NCI-H2196 (cell line): ENCODE measurements around the gene ANO2.
"Not testable (repeated sequence)": the region's sequence is repeated elsewhere in the genome, so short reads cannot be mapped to it uniquely, and the experiment has no call there.

ENCODE experiments used
- DNase-seq: peaks from one replicate; lab custom pipeline; 2025; ENCODE audit not compliant: unreplicated experiment; lab: John Stamatoyannopoulos, UW

Gene ANO2

DNA sequence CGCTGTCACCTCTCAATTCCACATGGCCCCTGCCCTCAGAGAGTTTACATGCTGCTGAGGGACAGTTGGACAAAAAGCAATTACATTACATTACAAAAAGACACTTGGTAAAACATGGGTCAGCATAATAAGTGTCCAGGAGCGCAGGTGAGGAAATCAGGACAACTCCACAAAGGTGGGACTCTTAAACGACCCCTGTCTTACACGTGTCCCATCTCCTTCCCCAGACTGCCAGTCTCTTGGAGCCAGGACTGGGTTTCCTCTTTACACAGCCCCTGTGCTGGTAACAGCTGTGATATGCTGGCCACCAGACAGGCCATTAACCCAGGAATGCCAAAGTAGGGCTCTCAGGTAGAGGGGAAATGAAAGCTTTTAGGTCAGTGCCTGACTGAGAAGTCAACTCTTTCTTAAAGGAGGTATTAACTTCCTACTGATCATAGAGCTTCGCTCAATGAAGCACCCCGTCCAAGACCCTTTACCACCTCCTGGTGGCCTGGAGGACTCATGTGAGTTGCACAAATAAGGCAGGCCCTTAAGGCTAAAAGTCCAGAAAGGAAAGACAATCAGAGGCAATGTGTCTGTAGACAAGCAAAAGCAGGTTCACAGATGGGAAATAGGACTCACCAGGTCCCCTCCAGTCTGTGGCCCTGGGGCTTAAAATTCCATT, 55.5 kb downstream of the ANO2 start:
- no peak for DNase-seq

DNA sequence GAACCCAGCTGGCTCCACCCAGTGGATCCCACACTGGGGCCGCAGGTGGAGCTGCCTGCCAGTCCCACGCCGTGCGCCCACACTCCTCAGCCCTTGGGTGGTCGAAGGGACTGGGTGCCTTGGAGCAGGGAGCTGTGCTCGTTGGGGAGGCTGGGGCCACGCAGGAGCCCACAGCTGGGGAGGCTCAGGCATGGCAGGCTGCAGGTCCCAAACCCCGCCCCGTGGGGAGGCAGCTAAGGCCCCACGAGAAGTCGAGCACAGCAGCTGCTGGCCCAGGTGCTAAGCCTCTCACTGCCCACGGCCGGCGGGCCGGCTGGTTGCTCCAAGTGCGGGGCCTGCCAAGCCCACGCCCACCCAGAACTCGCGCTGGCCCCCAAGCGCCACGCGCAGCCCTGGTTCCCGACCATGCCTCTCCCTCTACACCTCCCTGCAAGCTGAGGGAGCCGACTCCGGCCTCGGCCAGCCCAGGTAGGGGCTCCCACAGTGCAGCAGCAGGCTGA, 56.2 kb downstream of the ANO2 start:
- no peak for DNase-seq

- not testable (repeated sequence) for DNase-seq
Measured at GRCh38 chr12:5887819-5888218, 57.2 kb downstream of the ANO2 start.

- no peak for DNase-seq
Measured at GRCh38 chr12:5884866-5885265, 60.2 kb downstream of the ANO2 start.

GRCh38 chr12:5884285-5884684, 60.8 kb downstream of the ANO2 start:
- DNase-seq: no peak

GRCh38 chr12:5882511-5883190, 62.4 kb downstream of the ANO2 start:
- DNase-seq: no peak

- DNase-seq: no peak
Measured at GRCh38 chr12:5881666-5882065, 63.4 kb downstream of the ANO2 start.

DNA sequence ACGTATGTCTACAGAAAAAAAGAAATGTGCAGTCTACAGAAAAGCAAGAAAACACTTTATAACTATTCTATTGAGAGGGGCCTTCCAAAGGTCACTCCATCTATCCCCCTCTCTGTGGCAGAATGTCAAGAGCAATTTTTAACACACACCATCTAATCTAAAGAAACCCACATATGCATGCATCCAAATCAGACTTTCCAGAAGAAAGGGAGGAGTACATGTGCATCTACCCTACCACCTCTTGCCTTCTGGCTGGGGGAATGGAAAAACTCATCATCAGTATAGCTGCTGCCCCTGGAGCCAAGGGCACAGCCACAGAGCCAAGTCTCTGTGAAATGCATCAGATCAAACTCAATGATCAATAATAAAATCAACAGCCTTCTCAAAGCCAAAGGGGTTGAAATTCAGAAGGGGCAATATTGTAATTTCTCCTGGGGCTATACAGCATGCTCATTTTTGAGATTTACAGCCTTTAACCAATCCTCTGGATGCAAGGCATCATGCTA, 63.9 kb downstream of the ANO2 start:
- DNase-seq: no peak

- DNase-seq: no peak
Measured at GRCh38 chr12:5875851-5876250, 69.2 kb downstream of the ANO2 start.

GRCh38 chr12:5874514-5874913, 70.5 kb downstream of the ANO2 start:
- DNase-seq: no peak

- DNase-seq: no peak
Measured at GRCh38 chr12:5873281-5873919, 71.7 kb downstream of the ANO2 start.

DNA sequence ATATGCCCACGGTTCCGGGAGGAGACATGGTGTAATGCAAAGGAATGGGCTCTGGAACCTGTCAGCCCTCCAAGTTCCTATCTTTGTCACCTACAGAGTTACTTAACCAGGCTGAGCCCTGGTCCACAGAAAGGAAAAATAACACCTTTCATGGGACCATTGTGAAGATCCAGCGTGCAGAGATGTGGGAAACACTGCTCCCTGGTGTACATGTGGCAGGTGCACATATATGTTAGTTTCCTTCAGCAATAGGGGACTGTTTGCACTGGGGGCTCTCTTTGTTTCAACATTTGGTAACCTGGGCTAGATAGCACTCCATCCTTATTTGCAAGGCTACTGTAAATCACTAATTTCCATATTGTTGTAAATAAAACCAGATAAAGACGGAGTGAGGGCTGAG, 72.3 kb downstream of the ANO2 start:
- no peak for DNase-seq

- no peak for DNase-seq
Measured at GRCh38 chr12:5871741-5872140, 73.3 kb downstream of the ANO2 start.

- DNase-seq: no peak
Measured at GRCh38 chr12:5870183-5870582, 74.9 kb downstream of the ANO2 start.

DNA sequence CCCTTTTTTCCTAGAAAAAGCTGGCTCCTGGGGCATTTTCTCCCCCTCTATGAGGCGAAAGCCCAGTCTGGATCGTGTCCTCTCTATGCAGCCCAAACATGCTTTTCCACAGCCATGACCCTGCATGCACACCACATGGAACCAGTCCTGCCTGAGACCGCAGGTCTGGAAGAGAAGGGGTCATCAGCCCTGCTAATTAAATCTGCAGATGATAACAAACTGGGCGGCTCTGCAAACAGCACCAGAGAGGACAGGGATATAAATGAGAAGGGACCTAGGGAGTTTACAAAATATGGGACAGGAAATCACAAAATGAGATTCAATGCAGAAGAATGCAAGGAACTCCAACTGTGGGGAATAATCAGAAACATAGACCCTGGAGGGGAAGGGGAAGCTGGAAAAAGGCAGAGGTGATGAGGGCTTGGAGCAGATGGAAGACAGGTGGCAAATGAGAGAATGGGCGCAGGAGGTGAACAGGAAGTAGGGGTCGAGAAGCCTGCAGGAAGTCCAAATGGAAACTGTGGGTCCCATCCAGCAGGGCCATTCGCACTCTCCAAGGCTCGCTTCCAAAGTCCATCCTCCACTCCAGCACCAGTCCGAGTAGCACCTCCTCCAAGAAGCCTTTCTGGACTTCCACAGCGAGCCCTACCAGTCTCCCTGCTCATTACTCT, 76.3 kb downstream of the ANO2 start:
- DNase-seq: no peak

DNA sequence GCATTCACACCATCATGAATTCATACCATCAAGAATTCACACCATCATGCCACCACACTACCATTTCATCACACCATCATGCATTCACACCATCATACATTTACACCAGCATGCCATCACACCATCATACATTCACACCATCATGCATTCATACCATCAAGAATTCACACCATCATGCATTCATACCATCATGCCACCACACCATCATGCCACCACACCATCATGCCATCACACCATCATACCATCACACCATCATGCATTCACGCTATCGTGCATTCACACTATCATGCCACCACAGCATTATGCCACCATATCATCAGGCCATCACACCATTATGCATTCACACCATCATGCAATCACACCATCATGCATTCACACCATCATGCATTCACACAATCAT, 79.7 kb downstream of the ANO2 start:
- DNase-seq: no peak

DNA sequence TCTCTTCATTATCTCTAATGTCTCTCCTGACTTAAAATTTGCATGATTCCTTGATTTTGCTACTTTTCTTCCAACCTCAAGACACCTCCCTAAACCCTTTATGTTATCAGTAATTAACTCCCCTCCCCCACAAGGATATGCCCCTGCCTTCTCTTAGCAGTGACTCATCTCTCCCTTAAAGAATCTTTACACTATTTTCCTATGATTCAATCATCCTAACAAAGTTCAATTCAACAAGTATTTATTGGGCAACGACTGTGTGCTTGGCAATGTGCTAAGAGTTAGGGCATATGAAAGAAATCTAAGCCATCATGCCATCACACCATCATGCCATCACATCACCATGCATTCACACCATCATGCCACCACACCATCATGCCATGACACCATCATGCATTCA, 80.1 kb downstream of the ANO2 start:
- no peak for DNase-seq

GRCh38 chr12:5864301-5864700, 80.8 kb downstream of the ANO2 start:
- DNase-seq: no peak

DNA sequence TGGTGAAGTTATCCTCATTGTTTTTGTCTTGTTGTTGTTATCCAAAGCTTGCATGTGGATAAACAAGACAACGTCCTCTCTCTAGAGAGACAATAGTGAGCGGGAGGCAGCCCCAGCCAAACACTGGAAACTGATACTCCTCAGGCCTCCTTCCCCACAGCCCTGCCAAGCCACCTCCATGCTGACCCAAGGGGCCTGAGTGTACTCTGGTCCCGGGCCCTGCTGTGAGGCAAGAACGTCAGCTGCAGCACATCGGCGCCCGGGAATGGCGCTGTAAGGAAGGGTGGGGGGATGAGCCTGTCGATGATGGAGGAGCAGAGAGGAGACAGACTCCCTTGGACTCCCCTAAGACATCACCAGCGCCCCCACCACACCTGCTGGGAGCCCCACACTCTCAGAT, 83.6 kb downstream of the ANO2 start:
- DNase-seq: no peak

DNA sequence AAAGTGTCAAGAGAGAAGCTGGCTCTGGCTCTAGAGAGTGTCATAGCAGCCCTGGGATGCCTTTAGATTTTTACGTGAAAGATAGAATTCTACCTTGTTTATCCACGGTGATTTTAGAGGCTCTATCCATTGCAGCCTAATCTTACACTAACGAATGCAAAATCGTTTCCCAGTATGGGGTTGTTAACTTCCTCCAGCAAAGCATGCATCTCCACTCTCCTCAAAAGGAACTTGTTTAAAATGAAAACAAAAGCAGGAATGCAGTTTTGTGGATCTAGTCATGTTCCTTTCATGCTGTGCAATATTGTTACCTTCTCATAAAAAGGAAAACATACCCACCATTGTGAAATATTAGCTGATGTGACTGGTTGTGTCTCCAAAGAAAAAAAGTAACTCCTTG, 88.4 kb downstream of the ANO2 start:
- DNase-seq: no peak

DNA sequence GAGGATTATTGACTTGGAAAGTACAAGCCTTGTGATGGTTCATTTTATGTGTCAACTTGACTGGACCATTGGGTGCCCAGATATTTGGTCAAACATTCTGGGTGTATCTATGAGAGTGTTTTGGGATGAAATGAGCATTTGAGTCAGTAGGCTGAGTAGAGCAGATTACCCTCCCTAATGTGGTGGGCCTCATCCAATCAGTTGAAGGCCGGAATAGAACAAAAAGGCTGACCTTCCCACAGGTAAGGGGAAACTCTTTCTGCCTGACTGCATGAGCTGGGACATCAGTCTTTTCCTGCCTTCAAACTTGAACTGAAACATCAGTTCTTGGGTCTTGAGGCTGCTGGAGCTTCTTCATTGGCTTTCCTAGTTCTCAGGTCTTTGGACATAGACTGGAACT, 98.1 kb downstream of the ANO2 start:
- DNase-seq: no peak

- no peak for DNase-seq
Measured at GRCh38 chr12:5840944-5841343, 104.1 kb downstream of the ANO2 start.
